HG02798 (cell line): ENCODE results near the gene ECSCR.
"Not testable (repeated sequence)": the region's sequence is repeated elsewhere in the genome, so short reads cannot be mapped to it uniquely, and the experiment has no call there.

Experiments
- ATAC-seq: cut with Tn5 transposase; IDR thresholded peaks from one replicate; pipeline ENCODE4 v1.9.1; 2021; ENCODE audit warnings: mild to moderate bottlenecking; ENCODE audit not compliant: unreplicated experiment, poor library complexity

The ECSCR gene

GRCh38 chr5:139462586-139463276 is at the start of gene ECSCR:
TSS of gene ECSCR (minus strand) at chr5:139462743. CDS start at chr5:139462670, 73 bp downstream.
- no peak for ATAC-seq

GRCh38 chr5:139504722-139505121 is 42.2 kb upstream of the ECSCR start:
- ATAC-seq, result not testable (repeated sequence)

- not testable (repeated sequence) for ATAC-seq
Measured at GRCh38 chr5:139503879-139504278, 41.3 kb upstream of the ECSCR start.

GRCh38 chr5:139503036-139503817 is 40.7 kb upstream of the ECSCR start:
- ATAC-seq, result not testable (repeated sequence)

- ATAC-seq, result no peak
Measured at GRCh38 chr5:139501381-139501780, 38.8 kb upstream of the ECSCR start.

GRCh38 chr5:139495638-139496435 is 33.3 kb upstream of the ECSCR start:
- ATAC-seq, result no peak

- ATAC-seq, result no peak
Measured at GRCh38 chr5:139494832-139495231, 32.3 kb upstream of the ECSCR start.

GRCh38 chr5:139494256-139494655 is 31.7 kb upstream of the ECSCR start:
- no peak for ATAC-seq

- no peak for ATAC-seq
Measured at GRCh38 chr5:139492700-139493192, 30.2 kb upstream of the ECSCR start.

GRCh38 chr5:139488260-139488659 is 25.7 kb upstream of the ECSCR start:
- ATAC-seq, result no peak

GRCh38 chr5:139486201-139486600 is 23.7 kb upstream of the ECSCR start:
- ATAC-seq, result no peak

- ATAC-seq, result not testable (repeated sequence)
Measured at GRCh38 chr5:139482890-139483208, 20.3 kb upstream of the ECSCR start.

- ATAC-seq, result peak; percentile 61
Measured at GRCh38 chr5:139482050-139482889, 19.7 kb upstream of the ECSCR start, which contains the start of gene STING1. TSS of gene STING1 (minus strand) at chr5:139482758. CDS start at chr5:139481704, 1,054 bp downstream.

GRCh38 chr5:139481580-139482049 is 19.1 kb upstream of the ECSCR start:
- no peak for ATAC-seq

- ATAC-seq, result no peak
Measured at GRCh38 chr5:139481122-139481533, 18.6 kb upstream of the ECSCR start.

- not testable (repeated sequence) for ATAC-seq
Measured at GRCh38 chr5:139479729-139480128, 17.2 kb upstream of the ECSCR start.

GRCh38 chr5:139478657-139479423 is 16.3 kb upstream of the ECSCR start:
- ATAC-seq, result not testable (repeated sequence)

- ATAC-seq, result no peak
Measured at GRCh38 chr5:139475865-139476617, 13.5 kb upstream of the ECSCR start.
